Breast epithelium (tissue), 3 donors: ENCODE measurements around the gene PTPRCAP.

Experiments used
- CTCF ChIP-seq, 3 donors: fragments of 450-650 bp; IDR thresholded peaks; one replicate each; pipeline ENCODE4 v1.5.1; 2016 to 2017; ENCODE audit warnings: antibody characterized with exemption in 3 of 3, mild to moderate bottlenecking in 3 of 3, moderate library complexity in 3 of 3
- POLR2A ChIP-seq: fragments of 450-650 bp; IDR thresholded peaks from one replicate; pipeline ENCODE4 v1.6.1; 2016; ENCODE audit warnings: antibody characterized with exemption, mild to moderate bottlenecking, moderate library complexity

GRCh38 chr11:67468759-67469507, 31.5 kb upstream of the PTPRCAP start, which contains the start of gene TMEM134:
- peak in 2 of 3 donors; percentile 25 to 47 for TF ChIP-seq CTCF (IDR thresholded peaks at IDR 0.05)
- TF ChIP-seq POLR2A: peak; percentile 60
